Activated CD8-positive, alpha-beta memory T cell treated with anti-CD3 and anti-CD28 coated beads, Interleukin-2, amount 50 U/mL, for 1 hour (primary cell): ENCODE results near the gene ALG3.

Source experiments
- DNase-seq: peaks from one replicate; pipeline ENCODE4 v3.0.0-alpha.2; 2020; ENCODE audit errors: extremely low read depth

Gene ALG3

DNA sequence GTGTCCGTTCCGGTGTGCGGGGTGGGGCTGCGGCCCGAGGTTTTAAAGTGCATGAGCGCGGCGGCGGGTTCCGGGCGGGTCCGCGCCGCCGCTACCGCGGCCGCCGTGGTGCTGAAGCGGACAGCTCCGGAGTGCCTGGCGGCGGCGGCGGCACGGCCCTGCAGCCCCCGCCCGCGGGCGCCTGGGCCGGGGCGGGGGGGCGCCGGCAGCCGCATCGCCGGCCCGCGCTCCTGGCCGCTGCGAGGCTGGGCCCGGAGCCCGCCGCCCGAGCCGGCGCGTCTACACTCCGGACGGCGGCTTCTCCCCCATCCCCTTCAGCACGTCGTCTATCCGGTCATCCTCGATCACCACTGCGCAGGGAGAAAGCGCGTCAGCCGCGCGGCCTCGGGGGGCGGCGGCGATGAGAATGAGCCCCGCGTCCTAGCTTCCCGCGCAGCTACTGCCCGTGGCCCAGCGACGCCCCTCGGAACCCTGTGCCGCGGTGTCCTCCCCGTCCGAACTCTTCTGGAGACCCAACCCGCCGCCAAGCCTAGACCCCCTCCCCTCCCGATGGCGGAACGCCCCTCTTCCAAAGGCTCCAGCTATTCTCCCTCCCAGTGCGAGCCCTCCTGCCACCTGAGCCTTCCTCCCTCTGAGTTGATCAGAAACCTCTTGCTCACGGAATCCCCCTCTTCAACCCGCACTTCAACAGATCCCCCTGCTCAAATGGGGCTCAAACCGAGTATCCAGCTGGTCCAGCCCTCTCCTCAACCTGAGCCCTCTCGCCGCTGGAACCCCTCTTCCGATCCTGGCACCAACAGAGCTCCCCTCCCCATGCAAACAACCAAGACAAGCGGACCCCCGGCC, 11.3 kb upstream of the ALG3 start:
- DNase-seq = no peak

DNA sequence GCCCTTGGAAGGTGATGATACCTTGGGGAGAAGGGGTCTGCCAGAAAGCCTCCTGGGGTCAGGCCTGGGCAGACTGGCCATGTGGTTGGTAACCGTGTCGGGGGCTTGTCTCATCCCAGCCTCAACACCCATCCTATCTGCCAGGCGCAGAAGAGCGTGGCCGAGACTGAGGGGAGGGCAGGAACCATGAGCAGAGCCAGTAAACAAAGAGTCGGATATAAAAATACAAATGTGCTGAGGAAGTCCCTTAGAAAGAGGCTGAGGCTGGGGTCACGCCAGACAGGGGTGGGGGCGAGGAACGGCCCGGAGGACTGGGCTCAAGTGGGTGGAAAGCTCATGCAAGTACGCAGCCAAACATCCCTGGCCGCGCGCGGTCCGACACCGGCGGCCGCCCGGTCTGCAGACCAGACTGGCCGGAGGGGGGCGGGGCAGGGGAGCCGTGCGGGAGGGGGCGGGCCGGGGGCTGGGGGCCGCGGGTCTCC, 10.7 kb upstream of the ALG3 start:
- DNase-seq = no peak

DNA sequence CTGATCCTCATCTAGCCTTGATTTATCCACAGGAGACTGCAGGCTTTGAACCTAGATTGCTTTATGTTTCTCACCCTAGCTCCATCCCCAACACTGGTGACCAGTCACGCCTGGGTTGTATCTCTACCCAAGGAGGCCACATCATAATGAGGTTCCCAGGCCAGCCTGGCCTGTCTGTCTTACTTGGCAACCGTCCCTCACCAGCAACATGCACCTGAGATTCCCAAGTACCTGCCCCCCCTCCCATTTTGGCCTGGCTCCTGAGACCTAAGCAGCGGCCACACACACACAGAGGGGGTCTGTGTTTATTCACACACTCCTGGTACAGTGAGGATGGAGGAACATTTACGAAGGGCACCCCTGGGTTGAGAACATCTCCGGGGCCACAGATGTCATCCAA, 10.2 kb upstream of the ALG3 start:
- no peak for DNase-seq

DNA sequence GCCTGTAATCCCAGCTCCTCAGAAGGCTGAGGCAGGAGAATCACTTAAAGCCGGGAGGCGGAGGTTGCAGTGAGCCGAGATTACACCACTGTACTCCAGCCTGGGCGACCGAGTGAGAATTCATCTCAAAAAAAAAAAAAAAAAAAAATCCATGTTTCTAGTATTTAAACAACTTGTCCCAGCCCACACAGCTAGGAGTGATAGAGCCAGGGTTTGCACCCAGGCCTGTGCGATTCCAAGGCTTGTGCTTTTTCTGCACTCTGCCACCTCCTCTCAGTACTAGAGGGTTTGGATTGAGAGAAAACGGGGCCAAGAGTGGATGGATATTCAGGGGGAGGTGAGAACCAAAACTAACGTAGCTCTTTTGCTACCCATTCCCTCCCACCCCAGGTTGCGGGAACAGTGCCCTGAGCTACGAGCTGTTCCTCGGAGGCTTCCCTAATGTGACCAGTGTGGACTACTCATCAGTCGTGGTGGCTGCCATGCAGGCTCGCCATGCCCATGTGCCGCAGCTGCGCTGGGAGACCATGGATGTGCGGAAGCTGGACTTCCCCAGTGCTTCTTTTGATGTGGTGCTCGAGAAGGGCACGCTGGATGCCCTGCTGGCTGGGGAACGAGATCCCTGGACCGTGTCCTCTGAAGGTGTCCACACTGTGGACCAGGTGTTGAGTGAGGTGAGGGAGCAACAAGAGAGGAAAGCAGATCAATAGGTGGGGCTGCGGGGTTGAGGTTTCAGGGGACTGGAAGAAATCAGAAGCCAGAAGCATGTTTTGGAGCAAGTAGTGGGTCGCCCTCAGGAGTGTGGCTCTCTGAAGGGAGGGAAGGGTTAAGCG, 8.5 kb upstream of the ALG3 start:
- DNase-seq = no peak

DNA sequence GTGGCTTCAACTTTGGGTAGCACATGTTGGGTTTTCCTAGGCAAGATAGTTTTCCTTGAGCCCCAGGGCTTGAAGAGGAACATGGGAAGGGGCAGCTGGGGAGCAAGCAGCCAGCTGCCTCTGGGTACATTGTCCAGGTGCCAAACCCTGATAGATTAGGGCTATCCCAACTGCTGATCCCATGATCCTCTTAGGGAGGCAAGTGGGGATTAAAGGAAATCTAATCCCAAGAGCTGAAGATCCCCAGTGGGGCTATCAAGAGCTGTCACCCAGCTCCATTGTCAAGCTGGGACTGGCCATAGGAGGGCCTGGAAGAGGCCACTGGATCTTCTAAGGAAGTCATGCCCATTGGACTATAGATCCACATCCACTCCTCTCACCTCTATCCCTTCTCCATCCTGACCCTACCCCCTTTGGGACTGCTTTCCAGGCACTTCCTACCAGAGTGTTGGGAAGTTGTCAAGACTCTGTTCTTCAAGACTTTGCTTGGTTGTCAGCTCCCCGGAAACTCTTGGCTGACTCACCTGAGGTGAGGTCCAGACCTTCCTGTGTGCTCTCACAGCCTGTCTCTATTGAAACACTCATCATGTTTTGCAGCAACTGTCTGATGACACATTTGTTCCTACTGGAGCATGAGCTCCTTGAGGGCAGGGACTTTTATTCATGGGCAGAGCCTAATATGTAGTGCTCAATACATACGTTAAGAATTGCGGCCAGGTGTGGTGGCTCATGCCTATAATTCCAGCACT, 6.7 kb upstream of the ALG3 start:
- DNase-seq = no peak

DNA sequence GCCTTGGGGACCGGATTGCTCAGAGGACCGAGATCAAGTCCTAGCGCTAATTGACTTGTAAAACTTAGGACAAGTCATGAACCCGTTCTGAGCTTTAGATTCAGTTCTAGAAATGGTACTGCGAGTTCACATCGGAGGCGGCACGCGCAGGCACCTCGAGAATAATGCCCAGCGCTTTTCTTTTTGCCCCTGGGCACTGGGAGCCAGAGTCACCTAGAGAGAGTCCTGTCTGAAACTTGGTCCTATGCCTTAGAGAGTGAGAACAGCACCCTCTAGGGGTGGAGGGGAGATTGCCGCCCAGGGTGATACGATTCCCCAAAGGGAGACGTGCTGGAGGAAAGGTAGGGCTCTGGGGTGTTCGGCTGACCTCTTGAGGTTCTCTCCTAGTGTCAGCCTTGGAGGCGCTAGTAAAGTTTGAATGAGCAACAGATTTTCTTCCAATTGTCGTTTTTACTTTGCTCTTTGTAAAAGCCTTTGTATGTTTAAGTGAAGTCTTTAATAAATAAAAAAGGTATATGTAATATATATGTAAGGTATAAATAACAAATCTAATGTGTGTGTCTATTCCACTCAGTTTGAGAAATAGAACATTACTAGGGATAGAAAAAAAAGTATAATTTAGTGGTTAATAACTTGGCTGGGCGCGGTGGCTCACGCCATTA, 1.5 kb upstream of the ALG3 start:
- peak; percentile 52 for DNase-seq

DNA sequence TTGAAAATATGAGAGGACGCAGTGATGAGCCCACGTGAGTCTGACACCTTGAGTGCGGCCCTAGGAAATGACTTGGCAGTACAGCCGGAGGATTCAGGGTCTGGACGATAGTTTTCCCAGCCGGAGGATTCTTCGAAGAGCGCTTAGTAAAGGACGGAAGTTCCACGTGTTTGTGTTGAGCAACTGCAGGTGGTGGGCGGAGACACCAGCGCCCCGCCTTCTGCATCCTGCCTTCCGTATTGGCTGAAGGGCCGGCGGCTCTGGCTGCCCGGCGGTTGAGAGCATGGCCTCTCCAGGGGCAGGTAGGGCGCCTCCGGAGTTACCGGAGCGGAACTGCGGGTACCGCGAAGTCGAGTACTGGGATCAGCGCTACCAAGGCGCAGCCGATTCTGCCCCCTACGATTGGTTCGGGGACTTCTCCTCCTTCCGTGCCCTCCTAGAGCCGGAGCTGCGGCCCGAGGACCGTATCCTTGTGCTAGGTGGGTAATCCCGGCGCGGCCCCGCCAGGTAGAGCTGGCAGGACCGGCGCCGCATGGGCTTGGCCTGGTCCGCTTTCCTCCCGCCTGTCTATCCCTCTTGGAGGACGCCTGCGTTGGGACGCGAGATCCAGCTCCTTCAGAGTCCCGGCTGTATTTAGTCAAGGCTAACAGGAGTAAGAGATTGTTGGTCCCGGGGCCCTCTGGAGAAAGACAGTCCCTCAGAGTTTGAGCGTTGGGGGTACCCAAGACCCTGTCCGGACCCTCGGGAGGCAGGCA, 827 bp upstream of the ALG3 start, which contains the start of gene EEF1AKMT4:
TSS of gene EEF1AKMT4 (plus strand) at position 261 of the 755 bp plus-strand sequence. CDS start at position 284, 23 bp downstream.
- DNase-seq = peak; percentile 83

DNA sequence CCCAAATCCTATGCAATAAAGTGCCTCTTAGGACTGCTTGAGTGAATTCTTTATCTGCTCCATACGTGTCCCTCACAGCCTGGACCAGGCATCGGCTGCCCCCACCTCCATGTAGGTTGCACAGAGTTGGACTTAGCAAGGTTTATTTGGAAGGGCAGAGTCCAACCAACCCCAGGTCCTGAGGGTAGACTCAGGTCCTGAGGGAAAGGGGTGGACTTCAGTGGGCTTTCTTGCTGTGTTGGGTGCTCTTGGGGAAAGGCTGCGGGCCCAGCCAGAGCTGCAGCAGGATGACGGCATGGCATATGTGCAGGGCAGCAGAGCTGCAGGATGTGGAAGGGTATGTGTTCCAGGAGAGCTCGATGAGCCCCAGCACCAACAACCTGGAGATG, 6.5 kb downstream of the ALG3 start:
- DNase-seq = no peak

DNA sequence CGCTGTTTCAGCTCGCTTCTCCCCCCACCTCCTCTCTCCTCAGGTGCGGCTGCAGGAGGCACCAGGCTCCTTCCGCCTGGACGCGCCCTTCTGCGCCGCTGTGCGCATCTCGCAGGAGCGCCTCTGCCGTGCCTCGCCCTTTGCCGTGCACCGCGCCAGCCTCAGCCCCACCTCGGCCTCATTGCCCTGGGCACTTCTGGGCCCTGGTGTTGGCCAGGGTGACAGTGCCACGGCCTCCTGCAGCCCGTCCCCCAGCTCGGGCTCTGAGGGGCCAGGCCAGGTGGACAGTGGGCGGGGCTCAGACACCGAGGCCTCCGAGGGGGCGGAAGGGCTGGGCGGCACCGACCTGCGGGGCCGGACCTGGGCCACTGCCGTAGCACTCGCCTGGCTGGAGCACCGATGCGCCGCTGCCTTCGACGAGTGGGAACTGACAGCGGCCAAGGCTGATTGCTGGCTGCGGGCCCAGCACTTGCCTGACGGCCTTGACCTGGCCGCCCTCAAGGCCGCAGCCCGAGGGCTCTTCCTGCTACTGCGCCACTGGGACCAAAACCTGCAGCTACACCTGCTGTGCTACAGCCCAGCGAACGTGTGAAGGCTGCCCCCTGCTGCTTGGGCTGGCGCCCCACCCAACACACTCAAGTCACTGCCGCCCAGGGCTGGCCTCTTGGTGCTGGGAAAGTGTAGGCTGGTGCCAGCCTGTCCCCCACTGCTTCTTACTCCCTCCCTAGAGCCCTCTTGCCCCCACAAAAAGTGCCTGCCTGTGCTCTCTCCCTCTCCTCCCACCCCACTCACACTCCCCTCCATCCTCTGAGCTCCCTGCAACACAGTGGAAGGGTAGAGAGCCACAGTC, 7.1 kb downstream of the ALG3 start:
- DNase-seq = no peak

DNA sequence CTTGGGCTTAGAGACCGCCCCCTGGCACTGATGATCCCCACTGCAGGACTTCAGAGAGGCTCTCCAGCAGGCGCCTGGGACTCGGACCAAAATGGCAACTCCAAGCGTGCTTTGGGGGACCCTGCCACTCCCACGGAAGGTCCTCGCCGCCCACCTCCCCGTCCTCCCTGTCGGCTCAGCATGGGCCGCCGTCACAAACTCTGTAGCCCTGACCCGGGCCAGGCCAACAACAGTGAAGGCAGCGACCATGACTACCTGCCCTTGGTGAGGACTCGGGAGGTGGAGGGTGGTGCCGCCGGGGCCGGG, 7.7 kb downstream of the ALG3 start:
- no peak for DNase-seq

DNA sequence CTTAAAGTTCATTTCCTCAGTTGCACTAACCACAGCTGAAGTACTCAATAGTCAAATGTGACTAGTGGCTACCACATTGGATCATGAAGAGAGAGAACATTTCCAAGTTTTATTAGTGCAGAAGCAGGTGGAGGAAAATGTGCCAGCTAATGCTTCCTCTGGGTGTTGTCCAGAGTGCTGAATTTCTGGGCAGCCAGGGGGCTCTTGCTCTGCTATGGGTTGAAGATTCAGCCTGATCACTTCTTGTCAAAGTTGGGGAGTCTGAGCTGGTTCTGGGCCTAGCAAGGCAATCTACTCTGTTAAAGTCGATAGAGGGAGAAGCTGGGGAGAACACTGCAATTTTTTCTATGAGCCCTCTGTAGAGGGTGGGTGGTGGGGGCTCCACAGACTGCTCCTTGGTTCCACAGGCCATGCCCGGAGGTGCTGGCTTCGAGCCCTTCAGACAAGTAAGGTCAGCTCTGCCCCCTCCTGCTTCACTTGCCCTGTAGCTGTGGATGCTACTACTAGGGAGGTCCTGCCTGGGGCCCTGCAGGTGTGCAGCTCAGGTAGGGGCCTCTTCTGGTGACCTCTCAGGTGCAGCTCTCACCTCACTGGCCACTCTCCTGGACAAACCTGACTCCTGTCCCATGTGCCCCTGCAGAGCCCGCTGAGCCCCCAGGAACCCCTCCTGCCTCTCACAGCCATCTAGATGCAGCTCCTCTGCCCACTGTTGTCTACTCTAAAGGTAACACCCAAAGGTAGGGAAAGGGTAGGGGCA, 8.2 kb downstream of the ALG3 start:
- DNase-seq = no peak

DNA sequence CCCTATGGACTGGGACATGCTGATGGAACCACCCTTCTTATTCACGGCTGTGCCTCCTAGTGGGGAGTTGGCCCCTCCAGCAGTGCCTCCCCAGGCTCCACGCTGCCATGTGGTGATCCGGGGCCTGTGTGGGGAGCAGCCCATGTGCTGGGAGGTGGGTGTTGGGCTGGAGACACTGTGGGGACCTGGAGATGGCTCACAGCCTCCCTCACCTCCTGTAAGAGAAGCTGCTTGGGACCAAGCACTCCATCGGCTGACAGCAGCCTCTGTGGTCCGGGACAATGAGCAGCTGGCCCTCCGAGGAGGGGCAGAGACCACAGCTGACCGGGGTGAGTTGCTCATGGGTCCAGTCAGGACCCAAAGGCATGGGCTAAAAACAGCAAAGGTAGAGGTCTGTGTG, 9.1 kb downstream of the ALG3 start:
- no peak for DNase-seq

DNA sequence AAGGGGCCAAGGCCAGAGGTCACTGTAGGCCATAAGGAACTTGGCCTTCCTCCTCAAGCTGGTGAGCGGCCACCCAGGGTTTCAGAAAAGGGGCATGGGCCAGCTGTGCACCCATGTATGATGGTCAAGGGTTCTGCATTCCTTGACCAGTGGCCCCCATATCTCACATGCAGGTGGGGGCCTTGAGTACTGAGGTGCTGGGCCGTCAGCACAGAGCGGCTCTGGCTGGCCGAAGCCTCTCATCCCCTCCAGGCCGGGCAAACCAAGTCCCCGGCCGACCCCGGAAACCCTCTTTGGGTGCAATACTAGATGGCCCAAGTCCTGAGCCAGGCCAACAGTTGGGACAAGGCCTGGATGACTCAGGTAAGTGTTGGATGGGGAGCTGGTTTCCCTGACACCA, 9.5 kb downstream of the ALG3 start:
- no peak for DNase-seq

DNA sequence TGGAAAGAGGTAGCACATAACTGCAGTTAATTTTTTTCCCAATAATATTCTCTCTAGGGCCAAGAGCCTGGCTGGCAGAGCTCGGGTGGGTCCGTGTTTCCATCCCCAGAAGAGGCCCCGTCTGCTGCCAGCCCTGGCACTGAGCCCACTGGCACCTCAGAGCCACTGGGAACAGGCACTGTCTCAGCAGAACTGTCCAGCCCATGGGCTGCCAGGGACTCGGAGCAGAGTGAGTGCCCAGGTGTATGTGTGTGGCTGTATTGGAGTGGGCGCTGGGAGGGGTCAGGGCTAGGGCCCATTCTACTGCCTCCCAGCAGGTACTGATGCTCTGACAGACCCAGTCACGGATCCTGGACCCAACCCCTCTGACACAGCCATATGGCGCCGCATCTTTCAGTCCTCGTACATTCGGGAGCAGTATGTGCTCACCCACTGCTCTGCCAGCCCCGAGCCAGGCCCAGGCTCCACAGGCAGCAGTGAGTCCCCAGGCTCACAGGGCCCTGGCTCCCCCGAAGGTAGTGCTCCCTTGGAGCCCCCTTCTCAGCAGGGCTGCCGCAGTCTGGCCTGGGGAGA, 10.4 kb downstream of the ALG3 start:
- no peak for DNase-seq

DNA sequence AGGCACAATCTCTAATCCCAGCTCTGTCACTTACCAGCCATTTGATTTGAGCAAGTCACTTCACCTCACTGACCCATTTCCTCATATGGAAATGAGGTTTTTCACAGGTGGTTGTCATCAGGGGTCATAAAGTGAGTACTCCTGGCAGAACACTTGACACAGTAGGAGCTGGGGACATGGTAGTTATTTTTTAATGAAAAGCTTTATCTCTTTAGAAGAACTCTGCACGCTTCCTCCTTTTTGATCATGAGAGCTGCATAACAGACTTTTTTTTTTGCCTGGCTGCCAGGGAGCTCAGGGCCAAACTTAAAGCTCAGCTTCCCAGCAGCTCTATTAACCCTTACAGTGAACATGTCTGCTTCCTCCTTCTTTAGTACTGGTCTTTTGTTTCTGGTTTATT, 11.0 kb downstream of the ALG3 start:
- no peak for DNase-seq

DNA sequence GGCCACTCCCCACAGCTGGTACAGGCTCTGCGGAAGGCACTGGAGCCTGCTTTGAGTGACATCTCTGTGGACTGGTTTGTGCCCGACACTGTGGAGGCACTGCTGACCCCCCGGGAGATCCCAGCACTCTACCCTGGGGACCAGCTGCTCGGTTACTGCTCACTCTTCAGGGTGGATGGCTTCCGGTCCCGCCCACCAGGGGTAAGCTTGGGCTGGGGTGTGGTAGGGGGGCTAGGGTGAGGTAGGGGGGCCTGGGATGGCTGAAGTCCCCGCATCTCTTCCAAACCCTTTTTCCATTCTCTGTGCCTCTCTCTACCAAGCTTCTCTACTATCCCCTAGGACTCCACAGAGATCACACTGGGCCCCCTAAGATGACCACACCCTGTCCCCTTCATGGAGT, 11.6 kb downstream of the ALG3 start:
- DNase-seq = no peak

DNA sequence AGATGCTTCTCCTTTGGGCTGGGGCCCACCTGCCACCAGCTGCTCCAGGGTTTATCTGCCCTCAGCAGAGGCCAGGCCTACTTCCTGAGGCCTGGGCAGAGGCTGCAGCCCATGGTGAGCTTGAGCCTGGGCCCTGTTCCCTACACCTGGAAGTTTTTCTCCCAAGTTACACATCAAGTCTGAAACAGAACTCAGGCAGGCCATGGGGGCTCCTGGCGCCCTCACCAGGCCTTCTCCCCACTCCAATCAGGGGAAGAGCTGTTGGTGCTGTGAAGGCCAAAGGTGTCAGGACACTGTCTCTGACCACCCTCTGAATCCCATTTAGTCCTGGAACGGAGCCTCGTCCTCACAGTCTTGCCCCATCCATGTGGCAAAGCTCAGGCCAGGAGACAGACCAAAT, 12.1 kb downstream of the ALG3 start:
- no peak for DNase-seq

DNA sequence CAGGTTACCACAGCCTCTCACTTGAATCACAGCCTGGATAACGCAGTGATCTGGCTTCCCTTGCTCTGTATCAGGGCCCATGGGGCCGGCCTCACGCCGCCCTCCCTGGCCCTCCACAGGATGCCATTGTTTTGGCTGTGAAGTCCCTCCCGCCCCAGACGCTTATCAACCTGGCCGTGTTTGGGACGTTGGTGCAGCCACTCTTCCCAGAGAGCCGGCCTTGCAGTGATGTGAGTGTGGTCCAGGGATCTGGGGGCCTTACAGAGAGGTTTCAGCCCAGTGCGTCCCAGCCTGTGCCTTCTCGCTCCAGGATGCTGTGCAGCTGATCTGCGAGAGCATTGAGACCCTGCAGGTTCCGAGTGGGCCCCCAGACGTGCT, 12.7 kb downstream of the ALG3 start:
- DNase-seq = no peak

DNA sequence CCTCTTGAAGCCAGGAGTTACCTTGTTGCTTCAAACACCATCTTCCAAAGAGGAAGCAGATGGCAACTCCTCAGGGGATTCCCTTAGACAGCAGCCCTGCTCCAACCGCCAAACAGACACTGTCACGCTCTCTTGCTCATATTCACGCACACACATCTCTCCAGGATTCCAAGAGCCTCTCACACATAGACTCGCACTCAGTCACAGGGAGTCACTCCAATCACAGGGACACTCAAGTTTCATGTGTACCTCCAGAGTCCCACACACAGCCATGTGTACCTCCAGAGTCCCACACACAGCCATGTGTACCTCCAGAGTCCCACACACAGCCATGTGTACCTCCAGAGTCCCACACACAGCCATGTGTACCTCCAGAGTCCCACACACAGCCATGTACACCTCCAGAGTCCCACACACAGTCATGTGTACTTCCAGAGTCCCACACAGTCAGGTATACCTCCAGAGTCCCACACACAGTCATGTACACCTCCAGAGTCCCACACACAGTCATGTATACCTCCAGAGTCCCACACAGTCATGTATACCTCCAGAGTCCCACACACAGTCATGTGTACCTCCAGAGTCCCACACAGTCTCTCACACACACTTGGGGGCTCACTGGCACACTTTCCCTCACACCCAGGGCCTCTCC, 13.3 kb downstream of the ALG3 start:
- no peak for DNase-seq
